Skin epidermis (tissue), 12 donors: ENCODE data around the gene ZC3H15.
A peak's percentile ranks its signal among the peaks of the same experiment; 100 is the strongest.
"Not testable (repeated sequence)": the region's sequence is repeated elsewhere in the genome, so short reads cannot be mapped to it uniquely, and the experiment has no call there.

Experiments
- H3K27ac ChIP-seq, 21 experiments: fragments of 200-600 bp; sonication (generic) in 11 of 21; one replicate each; pipeline ENCODE4 v1.5.0; 2020; ENCODE audit warnings: mild to moderate bottlenecking in 3 of 21, inconsistent platforms in 2 of 21, moderate library complexity in 2 of 21
- H3K4me3 ChIP-seq, 7 experiments: fragments of 200-600 bp; sonication (generic) in 2 of 7; one replicate each; pipeline ENCODE4 v1.5.0; 2020; ENCODE audit warnings: inconsistent platforms in 2 of 7, mild to moderate bottlenecking in 2 of 7, moderate library complexity in 1 of 7

Gene ZC3H15

GRCh38 chr2:186485871-186486650 lies at the start of gene ZC3H15:
Gene ZC3H15 (plus strand): TSS chr2:186486260. CDS start chr2:186486383, 123 bp downstream.
- H3K27ac ChIP-seq, result peak within 1 kb of the TSS; percentile 64 to 99 (median 94)

GRCh38 chr2:186437719-186438118 lies 48.3 kb upstream of the ZC3H15 start:
- Histone ChIP-seq H3K4me3 (no peak overlapping the region), H3K27ac (no peak overlapping the region)

More at GRCh38 chr2:186485871-186486650, at the start of gene ZC3H15:
- peak within 1 kb of the TSS; percentile 76 to 97 (median 90) for H3K4me3 ChIP-seq

GRCh38 chr2:186439673-186440095 lies 46.4 kb upstream of the ZC3H15 start:
- H3K27ac ChIP-seq, H3K4me3 ChIP-seq: not testable (repeated sequence)

GRCh38 chr2:186440506-186440905 lies 45.6 kb upstream of the ZC3H15 start:
- Histone ChIP-seq H3K4me3 (no peak overlapping the region), H3K27ac (no peak overlapping the region)

GRCh38 chr2:186442885-186443284 lies 43.2 kb upstream of the ZC3H15 start:
- H3K4me3 ChIP-seq, result no peak overlapping the region

GRCh38 chr2:186443851-186444250 lies 42.2 kb upstream of the ZC3H15 start:
- no peak overlapping the region for H3K27ac ChIP-seq
- H3K4me3 ChIP-seq, result no peak overlapping the region

More at GRCh38 chr2:186442885-186443284, 43.2 kb upstream of the ZC3H15 start:
- H3K27ac ChIP-seq, result no peak overlapping the region

GRCh38 chr2:186445506-186445905 lies 40.6 kb upstream of the ZC3H15 start:
- H3K27ac ChIP-seq, result no peak overlapping the region
- H3K4me3 ChIP-seq, result no peak overlapping the region

- H3K27ac ChIP-seq, result no peak overlapping the region
Observed at GRCh38 chr2:186455613-186456012, 30.4 kb upstream of the ZC3H15 start.

GRCh38 chr2:186456941-186457340 lies 29.1 kb upstream of the ZC3H15 start:
- Histone ChIP-seq H3K27ac (no peak overlapping the region), H3K4me3 (no peak overlapping the region)

More at GRCh38 chr2:186455613-186456012, 30.4 kb upstream of the ZC3H15 start:
- H3K4me3 ChIP-seq, result no peak overlapping the region

- no peak overlapping the region for H3K4me3 ChIP-seq
Observed at GRCh38 chr2:186457908-186458307, 28.2 kb upstream of the ZC3H15 start.

GRCh38 chr2:186459009-186459408 lies 27.1 kb upstream of the ZC3H15 start:
- Histone ChIP-seq H3K4me3 (no peak overlapping the region), H3K27ac (no peak overlapping the region)

More at GRCh38 chr2:186457908-186458307, 28.2 kb upstream of the ZC3H15 start:
- H3K27ac ChIP-seq, result no peak overlapping the region

- no peak overlapping the region for H3K4me3 ChIP-seq
- no peak overlapping the region for H3K27ac ChIP-seq
Observed at GRCh38 chr2:186460465-186460864, 25.6 kb upstream of the ZC3H15 start.

- H3K27ac ChIP-seq, result no peak overlapping the region
- no peak overlapping the region for H3K4me3 ChIP-seq
Observed at GRCh38 chr2:186466743-186467142, 19.3 kb upstream of the ZC3H15 start.

- H3K27ac ChIP-seq, result no peak overlapping the region
- H3K4me3 ChIP-seq, result no peak overlapping the region
Observed at GRCh38 chr2:186467421-186467820, 18.6 kb upstream of the ZC3H15 start.

- H3K27ac ChIP-seq, H3K4me3 ChIP-seq: not testable (repeated sequence)
Observed at GRCh38 chr2:186472722-186473493, 13.2 kb upstream of the ZC3H15 start.

- H3K4me3 ChIP-seq, H3K27ac ChIP-seq: not testable (repeated sequence)
Observed at GRCh38 chr2:186474239-186474638, 11.8 kb upstream of the ZC3H15 start.

- Histone ChIP-seq H3K4me3 (no peak overlapping the region), H3K27ac (no peak overlapping the region)
Observed at GRCh38 chr2:186477790-186478189, 8.3 kb upstream of the ZC3H15 start.

- H3K27ac ChIP-seq, result peak overlapping the region in 1 of 21 experiments; percentile 7
- H3K4me3 ChIP-seq, result no peak overlapping the region
Observed at GRCh38 chr2:186480991-186481390, 5.1 kb upstream of the ZC3H15 start.

GRCh38 chr2:186484062-186484735 lies 1.9 kb upstream of the ZC3H15 start:
- Histone ChIP-seq H3K27ac (peak overlapping the region in 4 of 21 experiments; percentile 28 to 45 (median 32)), H3K4me3 (no peak overlapping the region)

- peak overlapping the region; percentile 4 to 99 (median 94) for H3K27ac ChIP-seq
- peak overlapping the region; percentile 76 to 97 (median 90) for H3K4me3 ChIP-seq
Observed at GRCh38 chr2:186485576-186485870, 537 bp upstream of the ZC3H15 start.
